ENCODE data around the gene POMT1. TPM values are rescaled to one million over a fixed set of nuclear protein-coding genes. Genes with fewer than 3 reads are reported as not detected.
A peak's percentile ranks its signal among the peaks of the same experiment; 100 is the strongest.

POMT1 gene
- total RNA-seq, 1 donor from 2014 or later: 34.8 TPM

- Histone ChIP-seq H3K79me2 (ENCODE audit: insufficient read depth, low read length) (peaks cover 13% of the 10 kb centered on the region), H3K4me2 (ENCODE audit: low read length) (no peak overlapping the region), H3K4me3 (ENCODE audit: insufficient read depth, low read depth, low read length) (no peak overlapping the region), H2AFZ (ENCODE audit: low read depth, low read length) (no peak overlapping the region), H3K9ac (ENCODE audit: low read length) (no peak overlapping the region), H3K27me3 (ENCODE audit: insufficient read depth, low read length) (no peaks in the 10 kb centered on the region), H3K4me1 (ENCODE audit: insufficient read depth, low read length) (peaks cover 11% of the 10 kb centered on the region), H3K9me3 (ENCODE audit: insufficient read depth, low read depth, low read length) (no peaks in the 10 kb centered on the region), H3K36me3 (ENCODE audit: insufficient read depth, low read length) (no peaks in the 10 kb centered on the region), H3K27ac (ENCODE audit: low read depth, low read length) (no peak overlapping the region), H4K20me1 (ENCODE audit: insufficient read depth, low read length) (no peaks in the 10 kb centered on the region)
- no peak overlapping the region for H3K4me3 Mint-ChIP-seq (ENCODE audit: unreplicated experiment)
- TF ChIP-seq EZH2 (IDR thresholded peaks at IDR 0.05; ENCODE audit: insufficient read depth, low read length) (no peak), CTCF (IDR thresholded peaks at IDR 0.05; ENCODE audit: insufficient read depth, low read depth, low read length) (no peak)
- peaks cover 6% of the 10 kb centered on the region for H3K27me3 Mint-ChIP-seq (ENCODE audit: low read depth, unreplicated experiment)
- FAIRE-seq (no peak), DNase-seq (ENCODE audit: low read depth) (no peak)
- no peaks in the 10 kb centered on the region for H3K9me3 Mint-ChIP-seq (ENCODE audit: unreplicated experiment)
- H3K36me3 Mint-ChIP-seq (ENCODE audit: low read depth, unreplicated experiment): no peaks in the 10 kb centered on the region
- H3K27ac Mint-ChIP-seq (ENCODE audit: unreplicated experiment): no peak overlapping the region
- peaks cover under 1% of the 10 kb centered on the region for H3K4me1 Mint-ChIP-seq (ENCODE audit: low read depth, unreplicated experiment)
Observed at GRCh38 chr9:131534721-131535237, 32.1 kb downstream of the POMT1 start.

- H3K4me2 ChIP-seq (ENCODE audit: low read length): no peak overlapping the region
- H3K9me3 ChIP-seq (ENCODE audit: insufficient read depth, low read depth, low read length): peaks cover 2% of the 10 kb centered on the region
- Mint-ChIP-seq H3K36me3 (ENCODE audit: low read depth, unreplicated experiment) (no peaks in the 10 kb centered on the region), H3K4me1 (ENCODE audit: low read depth, unreplicated experiment) (no peaks in the 10 kb centered on the region), H3K27me3 (ENCODE audit: low read depth, unreplicated experiment) (peaks cover 8% of the 10 kb centered on the region), H3K9me3 (ENCODE audit: unreplicated experiment) (peaks cover 5% of the 10 kb centered on the region), H3K4me3 (ENCODE audit: unreplicated experiment) (peak overlapping the region; percentile 27), H3K27ac (ENCODE audit: unreplicated experiment) (no peak overlapping the region)
- no peak overlapping the region for H3K4me3 ChIP-seq (ENCODE audit: insufficient read depth, low read depth, low read length)
- H3K27me3 ChIP-seq (ENCODE audit: insufficient read depth, low read length): no peaks in the 10 kb centered on the region
- no peak overlapping the region for H3K27ac ChIP-seq (ENCODE audit: low read depth, low read length)
- no peak overlapping the region for H3K9ac ChIP-seq (ENCODE audit: low read length)
- H3K79me2 ChIP-seq (ENCODE audit: insufficient read depth, low read length): no peaks in the 10 kb centered on the region
- TF ChIP-seq EZH2 (IDR thresholded peaks at IDR 0.05; ENCODE audit: insufficient read depth, low read length): no peak
- TF ChIP-seq CTCF (IDR thresholded peaks at IDR 0.05; ENCODE audit: insufficient read depth, low read depth, low read length): no peak
- no peaks in the 10 kb centered on the region for H4K20me1 ChIP-seq (ENCODE audit: insufficient read depth, low read length)
- no peak for DNase-seq (ENCODE audit: low read depth)
- no peak overlapping the region for H2AFZ ChIP-seq (ENCODE audit: low read depth, low read length)
- no peaks in the 10 kb centered on the region for H3K36me3 ChIP-seq (ENCODE audit: insufficient read depth, low read length)
- no peak for FAIRE-seq
- no peaks in the 10 kb centered on the region for H3K4me1 ChIP-seq (ENCODE audit: insufficient read depth, low read length)
Observed at GRCh38 chr9:131537946-131538345, 35.2 kb downstream of the POMT1 start.

- no peak for TF ChIP-seq EZH2 (IDR thresholded peaks at IDR 0.05; ENCODE audit: insufficient read depth, low read length)
- no peak for TF ChIP-seq CTCF (IDR thresholded peaks at IDR 0.05; ENCODE audit: insufficient read depth, low read depth, low read length)
- Mint-ChIP-seq H3K4me1 (ENCODE audit: low read depth, unreplicated experiment) (no peaks in the 10 kb centered on the region), H3K27ac (ENCODE audit: unreplicated experiment) (no peak overlapping the region), H3K4me3 (ENCODE audit: unreplicated experiment) (no peak overlapping the region), H3K27me3 (ENCODE audit: low read depth, unreplicated experiment) (peaks cover 12% of the 10 kb centered on the region), H3K36me3 (ENCODE audit: low read depth, unreplicated experiment) (peaks cover 3% of the 10 kb centered on the region), H3K9me3 (ENCODE audit: unreplicated experiment) (peaks cover 19% of the 10 kb centered on the region)
- H3K79me2 ChIP-seq (ENCODE audit: insufficient read depth, low read length): no peaks in the 10 kb centered on the region
- H3K36me3 ChIP-seq (ENCODE audit: insufficient read depth, low read length): no peaks in the 10 kb centered on the region
- H3K4me1 ChIP-seq (ENCODE audit: insufficient read depth, low read length): no peaks in the 10 kb centered on the region
- H3K27me3 ChIP-seq (ENCODE audit: insufficient read depth, low read length): peaks cover under 1% of the 10 kb centered on the region
- H4K20me1 ChIP-seq (ENCODE audit: insufficient read depth, low read length): no peaks in the 10 kb centered on the region
- H3K4me3 ChIP-seq (ENCODE audit: insufficient read depth, low read depth, low read length): no peak overlapping the region
- H2AFZ ChIP-seq (ENCODE audit: low read depth, low read length): no peak overlapping the region
- no peak overlapping the region for H3K9ac ChIP-seq (ENCODE audit: low read length)
- FAIRE-seq (no peak), DNase-seq (ENCODE audit: low read depth) (no peak)
- no peak overlapping the region for H3K4me2 ChIP-seq (ENCODE audit: low read length)
- H3K27ac ChIP-seq (ENCODE audit: low read depth, low read length): no peak overlapping the region
- peaks cover 14% of the 10 kb centered on the region for H3K9me3 ChIP-seq (ENCODE audit: insufficient read depth, low read depth, low read length)
Observed at GRCh38 chr9:131539223-131539923, 36.7 kb downstream of the POMT1 start.
